ENCODE results near the gene EGFR.

The EGFR gene

DNA sequence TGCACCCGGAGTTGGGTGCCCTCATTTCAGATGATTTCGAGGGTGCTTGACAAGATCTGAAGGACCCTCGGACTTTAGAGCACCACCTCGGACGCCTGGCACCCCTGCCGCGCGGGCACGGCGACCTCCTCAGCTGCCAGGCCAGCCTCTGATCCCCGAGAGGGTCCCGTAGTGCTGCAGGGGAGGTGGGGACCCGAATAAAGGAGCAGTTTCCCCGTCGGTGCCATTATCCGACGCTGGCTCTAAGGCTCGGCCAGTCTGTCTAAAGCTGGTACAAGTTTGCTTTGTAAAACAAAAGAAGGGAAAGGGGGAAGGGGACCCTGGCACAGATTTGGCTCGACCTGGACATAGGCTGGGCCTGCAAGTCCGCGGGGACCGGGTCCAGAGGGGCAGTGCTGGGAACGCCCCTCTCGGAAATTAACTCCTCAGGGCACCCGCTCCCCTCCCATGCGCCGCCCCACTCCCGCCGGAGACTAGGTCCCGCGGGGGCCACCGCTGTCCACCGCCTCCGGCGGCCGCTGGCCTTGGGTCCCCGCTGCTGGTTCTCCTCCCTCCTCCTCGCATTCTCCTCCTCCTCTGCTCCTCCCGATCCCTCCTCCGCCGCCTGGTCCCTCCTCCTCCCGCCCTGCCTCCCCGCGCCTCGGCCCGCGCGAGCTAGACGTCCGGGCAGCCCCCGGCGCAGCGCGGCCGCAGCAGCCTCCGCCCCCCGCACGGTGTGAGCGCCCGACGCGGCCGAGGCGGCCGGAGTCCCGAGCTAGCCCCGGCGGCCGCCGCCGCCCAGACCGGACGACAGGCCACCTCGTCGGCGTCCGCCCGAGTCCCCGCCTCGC, at the start of gene EGFR:
Gene EGFR (plus strand): TSS at position 657 of the 830 bp plus-strand sequence. CDS start 261 bp downstream, outside the sequence.
- Histone ChIP-seq H3K9ac (ENCODE audit: low read length) (peak within 1 kb of the TSS; percentile 82), H3K4me3 (ENCODE audit: low read length) (peak within 1 kb of the TSS; percentile 45), H3K4me1 (ENCODE audit: control insufficient read depth, insufficient read depth, low read length) (peaks cover 4% of the 10 kb centered on the region), H3K9me3 (ENCODE audit: control insufficient read depth, low read length) (no peaks in the 10 kb centered on the region), H3K36me3 (ENCODE audit: control insufficient read depth, insufficient read depth, low read length) (no peaks in the 10 kb centered on the region), H3K27me3 (ENCODE audit: control insufficient read depth, insufficient read depth, low read length) (peaks cover 6% of the 10 kb centered on the region)

- no peaks in the 10 kb centered on the region for H3K9me3 ChIP-seq (ENCODE audit: control insufficient read depth, low read length)
- no peaks in the 10 kb centered on the region for H3K4me1 ChIP-seq (ENCODE audit: control insufficient read depth, insufficient read depth, low read length)
- H3K9ac ChIP-seq (ENCODE audit: low read length) = no peak overlapping the region
- no peak overlapping the region for H3K4me3 ChIP-seq (ENCODE audit: low read length)
- H3K36me3 ChIP-seq (ENCODE audit: control insufficient read depth, insufficient read depth, low read length) = no peaks in the 10 kb centered on the region
- H3K27me3 ChIP-seq (ENCODE audit: control insufficient read depth, insufficient read depth, low read length) = no peaks in the 10 kb centered on the region
Observed at GRCh38 chr7:54969208-54969967, 49.4 kb upstream of the EGFR start.

DNA sequence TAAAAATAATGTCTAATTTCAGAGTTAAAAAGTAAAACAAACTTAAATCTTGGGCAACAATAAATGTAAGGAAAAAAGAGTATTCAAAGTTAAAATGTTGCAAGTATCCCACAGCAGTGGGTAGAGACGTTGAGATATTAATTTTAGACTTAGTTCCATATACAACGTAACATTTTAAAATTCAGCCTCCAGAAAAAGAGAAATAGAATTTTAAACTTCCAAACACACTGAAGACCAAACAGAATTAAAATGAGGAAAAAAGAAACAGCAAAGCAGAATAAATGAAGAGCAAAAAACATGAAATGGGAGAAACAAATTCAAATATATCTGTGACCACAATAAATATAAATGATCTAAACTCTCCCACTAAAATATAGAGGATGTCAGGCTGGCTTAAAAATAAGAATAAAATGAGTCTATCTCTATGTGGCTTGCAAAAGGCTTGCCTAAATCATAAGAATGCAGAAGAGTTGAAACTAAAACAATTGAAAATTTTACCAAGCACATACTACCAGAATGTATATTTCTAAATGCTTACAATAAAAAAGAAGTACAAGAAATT, 46.0 kb upstream of the EGFR start:
- H3K4me3 ChIP-seq (ENCODE audit: low read length) = no peak overlapping the region
- H3K27me3 ChIP-seq (ENCODE audit: control insufficient read depth, insufficient read depth, low read length) = no peaks in the 10 kb centered on the region
- H3K9ac ChIP-seq (ENCODE audit: low read length) = no peak overlapping the region

GRCh38 chr7:54978364-54979116, 40.3 kb upstream of the EGFR start:
- H3K9me3 ChIP-seq (ENCODE audit: control insufficient read depth, low read length) = no peaks in the 10 kb centered on the region
- H3K4me1 ChIP-seq (ENCODE audit: control insufficient read depth, insufficient read depth, low read length) = no peaks in the 10 kb centered on the region
- no peak overlapping the region for H3K4me3 ChIP-seq (ENCODE audit: low read length)
- no peaks in the 10 kb centered on the region for H3K36me3 ChIP-seq (ENCODE audit: control insufficient read depth, insufficient read depth, low read length)
- H3K27me3 ChIP-seq (ENCODE audit: control insufficient read depth, insufficient read depth, low read length) = no peaks in the 10 kb centered on the region
- H3K9ac ChIP-seq (ENCODE audit: low read length) = no peak overlapping the region

More for the DNA sequence above, 46.0 kb upstream of the EGFR start:
- Histone ChIP-seq H3K4me1 (ENCODE audit: control insufficient read depth, insufficient read depth, low read length) (no peaks in the 10 kb centered on the region), H3K9me3 (ENCODE audit: control insufficient read depth, low read length) (no peaks in the 10 kb centered on the region), H3K36me3 (ENCODE audit: control insufficient read depth, insufficient read depth, low read length) (no peaks in the 10 kb centered on the region)

GRCh38 chr7:54980521-54980920, 38.3 kb upstream of the EGFR start:
- H3K9me3 ChIP-seq (ENCODE audit: control insufficient read depth, low read length) = no peaks in the 10 kb centered on the region
- H3K4me1 ChIP-seq (ENCODE audit: control insufficient read depth, insufficient read depth, low read length) = no peaks in the 10 kb centered on the region
- no peak overlapping the region for H3K4me3 ChIP-seq (ENCODE audit: low read length)
- H3K27me3 ChIP-seq (ENCODE audit: control insufficient read depth, insufficient read depth, low read length) = no peaks in the 10 kb centered on the region
- H3K36me3 ChIP-seq (ENCODE audit: control insufficient read depth, insufficient read depth, low read length) = no peaks in the 10 kb centered on the region
- H3K9ac ChIP-seq (ENCODE audit: low read length) = no peak overlapping the region

- H3K9ac ChIP-seq (ENCODE audit: low read length) = no peak overlapping the region
- H3K4me3 ChIP-seq (ENCODE audit: low read length) = no peak overlapping the region
- no peaks in the 10 kb centered on the region for H3K36me3 ChIP-seq (ENCODE audit: control insufficient read depth, insufficient read depth, low read length)
- H3K9me3 ChIP-seq (ENCODE audit: control insufficient read depth, low read length) = no peaks in the 10 kb centered on the region
- H3K27me3 ChIP-seq (ENCODE audit: control insufficient read depth, insufficient read depth, low read length) = no peaks in the 10 kb centered on the region
- H3K4me1 ChIP-seq (ENCODE audit: control insufficient read depth, insufficient read depth, low read length) = no peaks in the 10 kb centered on the region
Observed at GRCh38 chr7:54981913-54982312, 36.9 kb upstream of the EGFR start.

GRCh38 chr7:54985426-54986330, 33.1 kb upstream of the EGFR start:
- no peak overlapping the region for H3K4me3 ChIP-seq (ENCODE audit: low read length)
- H3K36me3 ChIP-seq (ENCODE audit: control insufficient read depth, insufficient read depth, low read length) = no peaks in the 10 kb centered on the region
- no peaks in the 10 kb centered on the region for H3K9me3 ChIP-seq (ENCODE audit: control insufficient read depth, low read length)
- no peak overlapping the region for H3K9ac ChIP-seq (ENCODE audit: low read length)
- no peaks in the 10 kb centered on the region for H3K27me3 ChIP-seq (ENCODE audit: control insufficient read depth, insufficient read depth, low read length)
- H3K4me1 ChIP-seq (ENCODE audit: control insufficient read depth, insufficient read depth, low read length) = no peaks in the 10 kb centered on the region

DNA sequence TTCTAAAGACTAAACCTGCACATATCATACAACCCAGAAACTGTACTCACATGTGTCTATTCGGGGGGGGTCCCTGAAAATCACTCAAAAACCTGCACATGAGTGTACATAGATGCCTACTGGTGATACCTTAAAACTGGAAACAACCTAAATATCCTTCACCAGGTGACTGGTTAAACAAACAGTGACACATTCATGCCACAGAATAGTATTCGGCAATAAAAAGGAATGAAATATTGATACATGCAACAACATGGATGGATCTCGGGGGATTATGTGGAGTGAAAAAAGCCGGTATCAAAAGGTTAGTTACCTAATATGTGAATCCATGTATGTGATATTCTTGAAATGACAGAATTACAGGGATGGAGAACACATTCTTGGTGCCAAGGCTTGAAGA, 32.1 kb upstream of the EGFR start:
- no peak overlapping the region for H3K4me3 ChIP-seq (ENCODE audit: low read length)

GRCh38 chr7:54987772-54988171, 31.0 kb upstream of the EGFR start:
- Histone ChIP-seq H3K27me3 (ENCODE audit: control insufficient read depth, insufficient read depth, low read length) (no peaks in the 10 kb centered on the region), H3K9ac (ENCODE audit: low read length) (no peak overlapping the region), H3K4me1 (ENCODE audit: control insufficient read depth, insufficient read depth, low read length) (no peaks in the 10 kb centered on the region)

More for the DNA sequence above, 32.1 kb upstream of the EGFR start:
- Histone ChIP-seq H3K9ac (ENCODE audit: low read length) (no peak overlapping the region), H3K27me3 (ENCODE audit: control insufficient read depth, insufficient read depth, low read length) (no peaks in the 10 kb centered on the region), H3K4me1 (ENCODE audit: control insufficient read depth, insufficient read depth, low read length) (no peaks in the 10 kb centered on the region), H3K9me3 (ENCODE audit: control insufficient read depth, low read length) (no peaks in the 10 kb centered on the region), H3K36me3 (ENCODE audit: control insufficient read depth, insufficient read depth, low read length) (no peaks in the 10 kb centered on the region)

DNA sequence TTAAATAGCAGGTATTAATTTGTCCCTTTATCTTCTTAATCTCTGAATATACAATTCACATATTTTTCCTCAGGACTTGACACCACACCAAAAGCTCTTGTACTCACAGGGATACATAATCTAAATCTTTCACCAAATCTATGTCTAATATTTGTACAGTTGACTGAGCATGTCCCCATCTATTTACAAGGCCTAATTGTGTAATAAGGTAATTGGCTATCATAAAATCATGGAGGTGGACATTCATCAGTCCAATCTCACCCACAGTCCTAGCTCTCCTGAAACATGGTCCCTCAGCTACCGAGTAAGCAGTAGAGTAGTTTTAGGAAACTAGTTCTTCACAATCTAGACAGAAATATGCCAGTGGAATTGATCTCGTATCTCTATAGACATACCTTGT, 30.3 kb upstream of the EGFR start:
- Histone ChIP-seq H3K36me3 (ENCODE audit: control insufficient read depth, insufficient read depth, low read length) (no peaks in the 10 kb centered on the region), H3K9ac (ENCODE audit: low read length) (no peak overlapping the region), H3K9me3 (ENCODE audit: control insufficient read depth, low read length) (no peaks in the 10 kb centered on the region), H3K27me3 (ENCODE audit: control insufficient read depth, insufficient read depth, low read length) (no peaks in the 10 kb centered on the region), H3K4me3 (ENCODE audit: low read length) (no peak overlapping the region), H3K4me1 (ENCODE audit: control insufficient read depth, insufficient read depth, low read length) (no peaks in the 10 kb centered on the region)

More at GRCh38 chr7:54987772-54988171, 31.0 kb upstream of the EGFR start:
- no peaks in the 10 kb centered on the region for H3K9me3 ChIP-seq (ENCODE audit: control insufficient read depth, low read length)
- H3K4me3 ChIP-seq (ENCODE audit: low read length) = no peak overlapping the region
- H3K36me3 ChIP-seq (ENCODE audit: control insufficient read depth, insufficient read depth, low read length) = no peaks in the 10 kb centered on the region

All from mucosa of stomach (tissue), 1 donor.